Endodermal cell (in vitro differentiated cells): ENCODE measurements around the gene ZMAT2. TPM values are rescaled to one million over a fixed set of nuclear protein-coding genes. Genes with fewer than 3 reads are reported as not detected.

Experiments
- DNase-seq: peaks from one replicate; pipeline ENCODE4 v3.0.0-alpha.2; 2017
- H3K27ac ChIP-seq: 2 replicates; pipeline ENCODE4 v1.5.1; 2013; ENCODE audit warnings: mild to moderate bottlenecking, low read depth, low read length, moderate library complexity
- H3K27me3 ChIP-seq: 2 replicates; pipeline ENCODE4 v1.6.1; 2013; ENCODE audit warnings: mild to moderate bottlenecking, low read length, moderate library complexity; ENCODE audit not compliant: insufficient read depth, control insufficient read depth, poor library complexity, severe bottlenecking
- H3K36me3 ChIP-seq: 2 replicates; pipeline ENCODE4 v1.7.0; 2013; ENCODE audit warnings: mild to moderate bottlenecking, low read length, moderate library complexity; ENCODE audit not compliant: control insufficient read depth, insufficient read depth
- H3K4me1 ChIP-seq: one replicate; pipeline ENCODE4 v1.7.0; 2013; ENCODE audit warnings: low read length; ENCODE audit not compliant: control insufficient read depth, insufficient read depth
- H3K4me3 ChIP-seq: 2 replicates; pipeline ENCODE4 v1.5.1; 2013; ENCODE audit warnings: mild to moderate bottlenecking, low read length, moderate library complexity
- H3K9ac ChIP-seq: 2 replicates; pipeline ENCODE4 v1.6.1; 2013; ENCODE audit warnings: mild to moderate bottlenecking, low read length, moderate library complexity; ENCODE audit not compliant: poor library complexity, severe bottlenecking; ENCODE audit errors: extremely low read depth
- H3K9me3 ChIP-seq: 2 replicates; pipeline ENCODE4 v1.6.1; 2013; ENCODE audit warnings: mild to moderate bottlenecking, low read length, moderate library complexity; ENCODE audit not compliant: control insufficient read depth
- H3K27ac Mint-ChIP-seq: 2 replicates; pipeline ENCODE4 v1.8.0; 2020; ENCODE audit warnings: mixed read lengths
- H3K27me3 Mint-ChIP-seq: 2 replicates; pipeline ENCODE4 v1.8.0; 2021; ENCODE audit warnings: mild to moderate bottlenecking, mixed read lengths; ENCODE audit not compliant: insufficient read depth
- H3K36me3 Mint-ChIP-seq: 2 replicates; pipeline ENCODE4 v1.8.0; 2020; ENCODE audit warnings: low read depth, mixed read lengths
- H3K4me1 Mint-ChIP-seq: 2 replicates; pipeline ENCODE4 v1.8.0; 2020; ENCODE audit warnings: mixed read lengths
- H3K4me3 Mint-ChIP-seq: 2 replicates; pipeline ENCODE4 v1.8.0; 2020; ENCODE audit warnings: mild to moderate bottlenecking, moderate library complexity, mixed read lengths
- H3K9me3 Mint-ChIP-seq: 2 replicates; pipeline ENCODE4 v1.8.0; 2020; ENCODE audit warnings: mild to moderate bottlenecking, mixed read lengths
- WGBS, 2 experiments: methylation state at CpG; one replicate each; pipeline versions ENCODE4 v1.1.5 to v1.1.7; 2013; ENCODE audit warnings: missing lambda C conversion rate in 2 of 2, mixed read lengths in 1 of 2; ENCODE audit not compliant: insufficient coverage in 1 of 2, insufficient read length in 1 of 2; 5-methylcytosine and 5-hydroxymethylcytosine counted together
- total RNA-seq, 2 donors: library from RNA; stranded (reverse); fragmentation: NEBNext Ultra II Directional in 1 of 2; extraction: Animal tissue kit (Norgen Biotek cat#: 25700) in 1 of 2; gene quantifications; 2 replicates in 1 of 2; 3 replicates in 1 of 2; pipeline ENCODE4 v1.2.1, GENCODE V29; 2021
- TF ChIP-seq, protein P1 (sequence below): fragments of 200-600 bp; sonication (generic); conservative IDR thresholded peaks from 2 replicates; pipeline ENCODE4 v1.5.0; 2021; ENCODE audit warnings: antibody characterized with exemption, mild to moderate bottlenecking

Gene ZMAT2
- total RNA-seq, 2 donors from 2014 or later: 62.6 to 73.1 TPM

DNA sequence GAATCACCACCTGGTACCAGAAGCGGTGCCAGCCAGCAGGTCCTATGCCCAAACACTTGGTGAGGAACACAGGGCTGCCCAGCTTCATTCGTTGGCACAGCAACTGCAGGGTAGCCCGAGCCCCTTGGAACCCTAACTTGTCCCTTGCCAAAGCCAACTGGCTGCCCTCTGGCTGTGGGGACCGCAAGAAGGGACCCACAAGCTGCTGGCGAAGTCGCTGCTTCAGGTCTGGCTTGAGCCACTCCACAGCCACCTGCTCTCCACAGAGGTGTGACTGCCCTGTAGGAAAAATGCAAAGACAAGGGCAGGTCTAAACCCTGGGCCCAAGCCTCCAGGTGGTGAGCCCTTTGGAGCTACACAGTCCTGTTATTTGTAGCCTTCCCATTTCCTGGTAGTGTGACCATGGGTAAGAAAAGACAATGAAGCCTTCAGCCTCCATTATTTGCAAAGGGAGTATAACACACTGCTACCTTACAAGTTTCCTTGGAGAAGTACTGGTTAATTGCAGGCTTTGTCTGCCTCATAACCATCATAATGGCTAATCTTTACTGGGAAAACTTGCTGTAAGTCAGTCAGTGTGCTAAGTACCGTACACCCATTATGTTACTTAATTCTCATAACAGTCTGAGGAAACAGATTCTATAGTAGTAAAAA, 28.6 kb upstream of the ZMAT2 start:
- Mint-ChIP-seq H3K36me3 (peaks cover 70% of the 10 kb centered on the region), H3K27ac (no peak overlapping the region), H3K27me3 (no peaks in the 10 kb centered on the region), H3K4me1 (peaks cover 7% of the 10 kb centered on the region), H3K9me3 (no peaks in the 10 kb centered on the region), H3K4me3 (no peak overlapping the region)
- DNase-seq: peak; percentile 48
- WGBS, 2 experiments: 94 to 100% methylated on average over 4 to 6 of the region's 7 CpGs
- H3K27ac ChIP-seq: no peak overlapping the region
- H3K4me1 ChIP-seq: no peaks in the 10 kb centered on the region
- no peak overlapping the region for H3K9ac ChIP-seq
- TF ChIP-seq, protein P1, sequence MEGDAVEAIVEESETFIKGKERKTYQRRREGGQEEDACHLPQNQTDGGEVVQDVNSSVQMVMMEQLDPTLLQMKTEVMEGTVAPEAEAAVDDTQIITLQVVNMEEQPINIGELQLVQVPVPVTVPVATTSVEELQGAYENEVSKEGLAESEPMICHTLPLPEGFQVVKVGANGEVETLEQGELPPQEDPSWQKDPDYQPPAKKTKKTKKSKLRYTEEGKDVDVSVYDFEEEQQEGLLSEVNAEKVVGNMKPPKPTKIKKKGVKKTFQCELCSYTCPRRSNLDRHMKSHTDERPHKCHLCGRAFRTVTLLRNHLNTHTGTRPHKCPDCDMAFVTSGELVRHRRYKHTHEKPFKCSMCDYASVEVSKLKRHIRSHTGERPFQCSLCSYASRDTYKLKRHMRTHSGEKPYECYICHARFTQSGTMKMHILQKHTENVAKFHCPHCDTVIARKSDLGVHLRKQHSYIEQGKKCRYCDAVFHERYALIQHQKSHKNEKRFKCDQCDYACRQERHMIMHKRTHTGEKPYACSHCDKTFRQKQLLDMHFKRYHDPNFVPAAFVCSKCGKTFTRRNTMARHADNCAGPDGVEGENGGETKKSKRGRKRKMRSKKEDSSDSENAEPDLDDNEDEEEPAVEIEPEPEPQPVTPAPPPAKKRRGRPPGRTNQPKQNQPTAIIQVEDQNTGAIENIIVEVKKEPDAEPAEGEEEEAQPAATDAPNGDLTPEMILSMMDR: no peak
- H3K27me3 ChIP-seq: no peaks in the 10 kb centered on the region
- no peak overlapping the region for H3K4me3 ChIP-seq
- H3K36me3 ChIP-seq: peaks cover 56% of the 10 kb centered on the region
- no peaks in the 10 kb centered on the region for H3K9me3 ChIP-seq

DNA sequence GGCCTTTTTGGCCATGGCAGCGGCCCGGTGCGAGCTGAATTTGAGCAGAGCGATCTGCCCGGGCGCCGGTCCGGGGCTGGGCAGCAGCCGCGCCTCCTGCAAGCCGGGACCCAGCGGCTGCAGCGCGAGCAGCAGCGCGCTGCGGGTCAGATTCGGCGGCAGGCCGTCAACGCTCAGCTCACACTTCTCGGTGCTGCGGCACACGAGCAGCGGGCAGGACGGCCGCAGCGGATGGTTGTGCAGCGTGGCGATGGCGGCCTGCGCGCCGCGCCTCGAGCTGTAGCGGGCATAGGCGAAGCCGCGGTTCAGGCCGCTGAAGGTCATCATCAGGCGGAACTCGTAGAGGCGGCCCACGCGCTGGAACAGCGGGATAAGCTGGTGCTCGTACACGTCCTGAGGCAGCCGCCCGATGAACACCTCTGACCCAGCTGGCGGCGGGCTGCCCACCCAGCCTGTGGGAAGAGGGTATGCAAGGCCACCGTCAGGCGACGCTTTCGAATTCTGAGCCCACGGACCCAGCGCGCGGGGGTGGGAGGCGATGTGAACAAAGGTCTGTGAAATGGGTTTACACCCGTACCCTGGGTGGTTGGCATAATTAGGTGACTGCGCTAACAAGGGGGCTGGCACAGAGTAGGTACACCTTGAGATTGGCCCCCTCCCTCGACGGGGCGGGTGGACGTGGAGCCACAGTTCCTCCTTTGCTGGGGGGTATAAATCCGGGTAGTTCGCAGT, 27.6 kb upstream of the ZMAT2 start:
- 96 to 97% methylated on average over 51 to 70 of the region's 70 CpGs for WGBS, 2 experiments
- Mint-ChIP-seq H3K27ac (no peak overlapping the region), H3K4me3 (no peak overlapping the region), H3K9me3 (no peaks in the 10 kb centered on the region), H3K4me1 (peaks cover 2% of the 10 kb centered on the region), H3K36me3 (peaks cover 73% of the 10 kb centered on the region), H3K27me3 (no peaks in the 10 kb centered on the region)
- DNase-seq: peak; percentile 81
- Histone ChIP-seq H3K4me1 (no peaks in the 10 kb centered on the region), H3K9me3 (no peaks in the 10 kb centered on the region), H3K9ac (no peak overlapping the region), H3K4me3 (no peak overlapping the region), H3K27me3 (no peaks in the 10 kb centered on the region), H3K36me3 (peaks cover 66% of the 10 kb centered on the region), H3K27ac (no peak overlapping the region)
- TF ChIP-seq, protein P1: no peak

DNA sequence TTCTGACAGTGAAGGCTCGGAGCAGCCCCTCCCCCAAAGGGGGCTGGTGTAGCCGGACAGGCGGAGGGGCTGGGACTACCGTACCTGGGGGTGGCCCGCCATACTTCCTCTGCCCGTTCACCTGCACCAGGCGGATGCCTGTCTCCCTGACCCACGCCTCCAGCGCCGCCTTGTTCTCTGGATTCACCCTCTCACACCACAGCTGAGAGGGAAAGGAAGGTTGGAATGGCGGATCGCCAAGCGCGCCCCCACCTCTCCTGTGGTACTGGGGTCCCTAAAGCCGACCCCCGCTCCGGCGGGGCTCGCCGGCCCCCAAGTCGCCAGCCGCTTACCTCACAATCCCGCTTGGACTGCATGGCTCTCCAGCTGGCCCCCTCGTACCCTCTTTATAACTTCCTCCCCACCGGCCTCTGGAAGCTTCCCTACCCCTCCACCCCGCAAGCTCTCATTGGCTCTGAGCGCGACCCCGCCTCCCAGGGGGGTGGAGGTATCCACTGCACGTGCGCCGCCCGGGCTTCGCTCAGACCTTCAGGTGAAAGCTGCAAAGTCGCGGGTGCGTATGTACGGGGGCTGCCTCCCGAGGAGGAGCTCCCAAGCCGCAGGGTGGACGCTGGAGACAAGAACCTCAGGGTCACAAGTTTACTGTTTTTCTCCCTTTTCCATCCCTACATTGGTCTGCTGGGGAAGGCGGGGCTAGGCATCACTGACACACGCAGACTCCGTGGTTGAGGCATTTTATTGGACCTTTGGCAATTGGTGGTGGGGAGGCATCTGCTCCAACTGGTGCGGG, 26.9 kb upstream of the ZMAT2 start, which contains the start of gene DND1:
Gene DND1, minus strand, starts transcription at position 390 of the 790 bp plus-strand sequence. Its CDS starts 34 bp downstream, at position 356.
- Histone ChIP-seq H3K9ac (no peak within 1 kb of the TSS), H3K27ac (no peak within 1 kb of the TSS), H3K9me3 (no peaks in the 10 kb centered on the region), H3K27me3 (no peaks in the 10 kb centered on the region), H3K4me3 (no peak within 1 kb of the TSS), H3K4me1 (no peaks in the 10 kb centered on the region), H3K36me3 (peaks cover 66% of the 10 kb centered on the region)
- peaks cover 2% of the 10 kb centered on the region for H3K4me1 Mint-ChIP-seq
- peak within 1 kb of the TSS; percentile 29 for H3K27ac Mint-ChIP-seq
- no peaks in the 10 kb centered on the region for H3K27me3 Mint-ChIP-seq
- DNase-seq: peak; percentile 61
- 95 to 98% methylated on average over 27 to 45 of the region's 45 CpGs for WGBS, 2 experiments
- no peak within 1 kb of the TSS for H3K4me3 Mint-ChIP-seq
- H3K9me3 Mint-ChIP-seq: no peaks in the 10 kb centered on the region
- peaks cover 71% of the 10 kb centered on the region for H3K36me3 Mint-ChIP-seq
- TF ChIP-seq, protein P1: no peak
